HG02981 (cell line): ENCODE results near the gene MSI2.

ENCODE experiments used
- ATAC-seq: cut with Tn5 transposase; IDR thresholded peaks from one replicate; pipeline ENCODE4 v1.9.1; 2021; ENCODE audit warnings: mild to moderate bottlenecking, moderate library complexity; ENCODE audit not compliant: unreplicated experiment

MSI2 gene

GRCh38 chr17:57245786-57246185 is 10.5 kb upstream of the MSI2 start:
- no peak for ATAC-seq

- no peak for ATAC-seq
Observed at GRCh38 chr17:57246257-57246656, 10.1 kb upstream of the MSI2 start.

GRCh38 chr17:57247261-57247660 is 9.1 kb upstream of the MSI2 start:
- ATAC-seq, result no peak

- no peak for ATAC-seq
Observed at GRCh38 chr17:57247913-57248312, 8.4 kb upstream of the MSI2 start.

GRCh38 chr17:57249520-57249919 is 6.8 kb upstream of the MSI2 start:
- ATAC-seq, result no peak

- ATAC-seq, result no peak
Observed at GRCh38 chr17:57251211-57251787, 5.0 kb upstream of the MSI2 start.

- ATAC-seq, result no peak
Observed at GRCh38 chr17:57253362-57254065, 2.8 kb upstream of the MSI2 start.

GRCh38 chr17:57255182-57255775 is 1.0 kb upstream of the MSI2 start:
- no peak for ATAC-seq

GRCh38 chr17:57256708-57257112 is 387 bp downstream of the MSI2 start:
- no peak for ATAC-seq

GRCh38 chr17:57257195-57257894 is 1.0 kb downstream of the MSI2 start:
- ATAC-seq, result no peak

- ATAC-seq, result no peak
Observed at GRCh38 chr17:57257895-57258851, 1.9 kb downstream of the MSI2 start.

- no peak for ATAC-seq
Observed at GRCh38 chr17:57259306-57259705, 3.0 kb downstream of the MSI2 start.

- ATAC-seq, result no peak
Observed at GRCh38 chr17:57259817-57260216, 3.5 kb downstream of the MSI2 start.

- no peak for ATAC-seq
Observed at GRCh38 chr17:57260325-57261083, 4.2 kb downstream of the MSI2 start.

GRCh38 chr17:57261084-57261461 is 4.8 kb downstream of the MSI2 start:
- no peak for ATAC-seq

- ATAC-seq, result no peak
Observed at GRCh38 chr17:57262557-57262956, 6.2 kb downstream of the MSI2 start.

- ATAC-seq, result no peak
Observed at GRCh38 chr17:57264250-57264649, 7.9 kb downstream of the MSI2 start.

- ATAC-seq, result no peak
Observed at GRCh38 chr17:57264776-57265175, 8.5 kb downstream of the MSI2 start.

GRCh38 chr17:57266902-57267311 is 10.6 kb downstream of the MSI2 start:
- ATAC-seq, result no peak

GRCh38 chr17:57268181-57268580 is 11.9 kb downstream of the MSI2 start:
- ATAC-seq, result no peak
